Stimulated activated naive CD4-positive, alpha-beta T cell treated with Interleukin-2 at 50 U/mL for 16 hours (primary cell): ENCODE measurements around the gene EMILIN3.
"Not testable (repeated sequence)": the region's sequence is repeated elsewhere in the genome, so short reads cannot be mapped to it uniquely, and the experiment has no call there.

Source experiments
- DNase-seq: peaks from one replicate; lab custom pipeline; 2025; lab: John Stamatoyannopoulos, UW

EMILIN3 gene

GRCh38 chr20:41316602-41317545, 49.7 kb downstream of the EMILIN3 start:
- DNase-seq = peak; percentile 74

GRCh38 chr20:41316051-41316450, 50.6 kb downstream of the EMILIN3 start:
- no peak for DNase-seq

GRCh38 chr20:41314386-41314785, 52.2 kb downstream of the EMILIN3 start:
- DNase-seq = no peak

GRCh38 chr20:41312009-41312408, 54.6 kb downstream of the EMILIN3 start:
- DNase-seq = not testable (repeated sequence)
